ENCODE data around the gene DUT. TPM values are rescaled to one million over a fixed set of nuclear protein-coding genes. Genes with fewer than 3 reads are reported as not detected.
A peak's percentile ranks its signal among the peaks of the same experiment; 100 is the strongest.
"Not testable (repeated sequence)": the region's sequence is repeated elsewhere in the genome, so short reads cannot be mapped to it uniquely, and the experiment has no call there.

Gene DUT
- total RNA-seq, result 59.4 TPM

- peak; percentile 72 for DNase-seq
Observed at GRCh38 chr15:48330855-48331795, at the start of gene DUT. Gene DUT, plus strand, starts transcription at chr15:48331429. Its CDS starts 87 bp downstream, at chr15:48331516.

- DNase-seq, result no peak
Observed at GRCh38 chr15:48281674-48282073, 49.6 kb upstream of the DUT start.

GRCh38 chr15:48282216-48282615 is 49.0 kb upstream of the DUT start:
- DNase-seq, result no peak

- DNase-seq, result no peak
Observed at GRCh38 chr15:48283396-48284145, 47.7 kb upstream of the DUT start.

- peak; percentile 12 for DNase-seq
Observed at GRCh38 chr15:48285329-48286214, 45.7 kb upstream of the DUT start.

- DNase-seq, result no peak
Observed at GRCh38 chr15:48289628-48290027, 41.6 kb upstream of the DUT start.

- DNase-seq, result no peak
Observed at GRCh38 chr15:48292458-48292857, 38.8 kb upstream of the DUT start.

GRCh38 chr15:48297668-48298067 is 33.6 kb upstream of the DUT start:
- DNase-seq, result no peak

- no peak for DNase-seq
Observed at GRCh38 chr15:48298914-48299313, 32.3 kb upstream of the DUT start.

- no peak for DNase-seq
Observed at GRCh38 chr15:48300038-48300437, 31.2 kb upstream of the DUT start.

GRCh38 chr15:48304398-48304797 is 26.8 kb upstream of the DUT start:
- DNase-seq, result no peak

- no peak for DNase-seq
Observed at GRCh38 chr15:48306639-48307038, 24.6 kb upstream of the DUT start.

- no peak for DNase-seq
Observed at GRCh38 chr15:48307586-48307985, 23.6 kb upstream of the DUT start.

- no peak for DNase-seq
Observed at GRCh38 chr15:48309740-48310139, 21.5 kb upstream of the DUT start.

- no peak for DNase-seq
Observed at GRCh38 chr15:48313216-48313615, 18.0 kb upstream of the DUT start.

GRCh38 chr15:48315041-48315440 is 16.2 kb upstream of the DUT start:
- DNase-seq, result no peak

- DNase-seq, result no peak
Observed at GRCh38 chr15:48317221-48317620, 14.0 kb upstream of the DUT start.

- no peak for DNase-seq
Observed at GRCh38 chr15:48318131-48318530, 13.1 kb upstream of the DUT start.

- no peak for DNase-seq
Observed at GRCh38 chr15:48323294-48323693, 7.9 kb upstream of the DUT start.

GRCh38 chr15:48324949-48325348 is 6.3 kb upstream of the DUT start:
- no peak for DNase-seq

- DNase-seq, result no peak
Observed at GRCh38 chr15:48325400-48325799, 5.8 kb upstream of the DUT start.

GRCh38 chr15:48326180-48326579 is 5.0 kb upstream of the DUT start:
- not testable (repeated sequence) for DNase-seq
